ENCODE data around the gene ABI2. TPM values are rescaled to one million over a fixed set of nuclear protein-coding genes. Genes with fewer than 3 reads are reported as not detected.
"Not testable (repeated sequence)": the region's sequence is repeated elsewhere in the genome, so short reads cannot be mapped to it uniquely, and the experiment has no call there.

Gene ABI2
- 24.5 and 27.0 TPM in 2 replicates for total RNA-seq

- intact Hi-C loops (cut with micrococcal nuclease), result loop anchor here (1.0 to 5.0 kb wide), 2 partner anchors 89 to 316 kb away; partner anchors contain the start of genes CYP20A1 and NBEAL1
Observed at GRCh38 chr2:203327901-203328759, at the start of gene ABI2. TSS of gene ABI2 (plus strand) at chr2:203328394. CDS start at chr2:203328515, 121 bp downstream.

DNA sequence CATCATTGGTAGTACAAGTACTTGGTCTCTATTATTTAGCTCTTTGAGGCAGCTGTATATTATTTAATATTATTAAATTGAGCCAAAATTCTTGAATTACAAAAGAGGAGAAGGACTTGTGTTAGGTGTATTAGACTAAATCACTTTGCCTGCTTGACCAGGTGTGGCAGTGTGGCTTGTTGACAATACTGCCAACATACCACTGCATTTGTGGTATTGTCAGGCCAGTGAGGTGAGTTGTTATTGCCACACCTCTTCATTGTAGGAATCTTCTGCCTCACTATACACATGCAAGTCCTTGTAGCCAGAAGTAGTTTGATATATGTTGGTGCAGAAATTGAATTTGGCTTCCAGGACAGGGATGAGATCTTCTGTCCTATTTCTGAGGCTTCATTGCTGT is 48.9 kb upstream of the ABI2 start:
- intact Hi-C loops (cut with micrococcal nuclease), result no loop called here

DNA sequence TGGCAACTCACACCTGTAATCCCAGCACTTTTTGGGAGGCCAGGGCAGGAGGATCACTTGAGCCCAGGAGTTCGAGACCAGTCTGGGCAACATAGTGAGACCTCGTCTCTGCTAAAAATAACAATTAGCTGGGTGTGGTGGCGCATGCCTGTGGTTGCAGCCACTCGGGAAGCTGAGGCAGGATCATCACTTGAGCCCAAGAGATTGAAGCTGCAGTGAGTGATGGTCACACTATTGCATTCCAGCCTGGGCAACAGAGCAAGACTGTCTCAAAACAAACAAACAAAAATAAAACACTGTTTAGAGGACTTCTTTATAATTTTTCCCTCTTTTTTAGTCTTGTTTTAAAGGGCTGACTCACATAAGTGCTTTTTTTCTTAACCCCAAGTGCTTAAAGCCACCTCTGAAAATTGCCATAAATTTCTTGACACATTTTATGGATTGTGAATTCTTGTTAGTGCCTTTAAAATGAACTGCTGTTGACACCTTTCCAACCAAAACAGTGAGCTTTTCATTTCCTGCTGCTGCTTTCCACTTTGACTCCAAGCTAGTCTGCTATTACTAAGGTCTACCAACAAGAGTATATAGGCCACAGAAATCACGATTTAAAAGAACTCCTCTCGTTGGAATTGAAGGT is 47.6 kb upstream of the ABI2 start:
- intact Hi-C loops (cut with micrococcal nuclease), result no loop called here

- intact Hi-C loops (cut with micrococcal nuclease), result no loop called here
Observed at GRCh38 chr2:203282101-203282500, 46.1 kb upstream of the ABI2 start.

- intact Hi-C loops (cut with micrococcal nuclease), result no loop called here
Observed at GRCh38 chr2:203286532-203286931, 41.7 kb upstream of the ABI2 start.

DNA sequence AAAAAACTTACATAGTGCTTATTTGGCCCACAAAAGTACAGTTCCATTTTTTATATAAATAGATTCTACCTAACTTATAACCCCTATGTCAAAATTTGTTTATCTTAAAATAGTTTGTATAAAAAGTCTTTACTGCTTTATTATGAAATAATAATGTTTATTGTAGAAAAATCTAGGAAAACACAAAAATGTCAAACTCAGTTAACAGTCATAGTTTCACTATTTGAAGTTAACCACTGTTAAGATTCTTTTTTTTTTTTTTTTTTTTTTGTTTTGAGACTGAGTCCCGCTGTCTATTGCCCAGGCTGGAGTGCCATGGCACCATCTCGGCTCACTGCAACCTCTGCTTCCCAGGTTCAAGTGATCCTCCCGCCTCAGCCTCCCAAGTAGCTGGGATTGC is 26.5 kb upstream of the ABI2 start:
- intact Hi-C loops (cut with micrococcal nuclease), result no loop called here

- intact Hi-C loops (cut with micrococcal nuclease), result not testable (repeated sequence)
Observed at GRCh38 chr2:203302586-203302985, 25.6 kb upstream of the ABI2 start.

DNA sequence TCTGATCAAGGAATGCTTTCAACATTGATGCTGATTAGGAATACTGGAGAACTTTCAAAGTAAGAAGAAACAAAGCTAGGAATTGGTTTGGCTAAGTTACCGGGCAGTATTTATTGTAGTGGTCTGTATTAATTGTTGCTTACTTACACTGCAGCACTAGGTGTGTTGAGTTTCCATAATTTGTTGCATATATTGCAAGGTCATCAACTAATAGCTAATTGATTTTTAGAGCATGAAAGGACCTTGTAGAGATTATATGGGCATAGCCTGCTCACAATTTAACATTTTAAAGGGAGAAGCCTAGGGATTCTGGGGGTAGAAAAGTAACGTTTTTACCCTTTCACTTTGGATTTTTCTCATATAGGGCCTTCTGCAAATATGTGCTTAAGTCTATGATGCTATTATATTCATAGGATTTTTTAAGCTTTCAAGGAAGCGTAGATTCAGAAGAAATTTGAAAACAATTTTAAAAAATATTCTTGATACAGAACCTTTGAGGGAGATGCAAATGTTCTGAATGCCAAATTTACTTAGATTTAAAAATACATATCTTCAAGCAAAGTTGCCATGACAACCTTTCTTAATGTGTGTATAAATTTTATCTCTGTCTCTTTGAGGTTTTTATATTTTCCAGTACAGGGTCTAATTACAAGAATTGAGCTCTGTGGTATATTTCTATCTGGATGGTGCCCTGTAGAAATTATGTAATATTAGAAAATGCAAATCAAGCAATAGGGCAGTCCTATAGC is 17.3 kb upstream of the ABI2 start:
- intact Hi-C loops (cut with micrococcal nuclease), result no loop called here

GRCh38 chr2:203326356-203326755 is 1.8 kb upstream of the ABI2 start:
- intact Hi-C loops (cut with micrococcal nuclease), result loop anchor here (5.0 kb wide), 1 partner anchor 314 kb away; the partner anchor contains the start of gene NBEAL1

GRCh38 chr2:203327582-203327900 is 653 bp upstream of the ABI2 start:
- intact Hi-C loops (cut with micrococcal nuclease), result loop anchor here (5.0 kb wide), 1 partner anchor 315 kb away; the partner anchor contains the start of gene NBEAL1

GRCh38 chr2:203328760-203329540 is 756 bp downstream of the ABI2 start:
- intact Hi-C loops (cut with micrococcal nuclease), result loop anchor here (1.0 to 5.0 kb wide), 2 partner anchors 90 to 317 kb away; partner anchors contain the start of genes CYP20A1 and NBEAL1

DNA sequence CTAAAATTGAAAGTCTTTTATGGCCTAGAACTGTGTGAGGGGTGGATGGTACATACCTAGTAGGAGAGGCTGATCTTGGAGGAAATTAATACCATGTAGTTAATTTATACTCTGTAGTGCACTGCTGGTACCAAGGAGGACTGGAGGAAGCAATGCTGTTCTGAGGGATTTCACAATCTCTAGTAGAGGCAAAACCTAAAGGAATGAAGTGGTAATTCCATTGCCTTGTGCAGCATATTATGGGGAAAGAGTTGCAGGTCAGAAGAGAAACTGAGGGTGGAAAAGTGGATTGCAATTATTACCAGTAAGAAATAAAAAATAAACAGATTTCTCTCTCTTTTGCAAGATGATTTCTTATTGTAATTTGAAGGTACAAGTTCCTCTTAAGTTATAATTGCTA is 2.2 kb downstream of the ABI2 start:
- intact Hi-C loops (cut with micrococcal nuclease), result no loop called here

DNA sequence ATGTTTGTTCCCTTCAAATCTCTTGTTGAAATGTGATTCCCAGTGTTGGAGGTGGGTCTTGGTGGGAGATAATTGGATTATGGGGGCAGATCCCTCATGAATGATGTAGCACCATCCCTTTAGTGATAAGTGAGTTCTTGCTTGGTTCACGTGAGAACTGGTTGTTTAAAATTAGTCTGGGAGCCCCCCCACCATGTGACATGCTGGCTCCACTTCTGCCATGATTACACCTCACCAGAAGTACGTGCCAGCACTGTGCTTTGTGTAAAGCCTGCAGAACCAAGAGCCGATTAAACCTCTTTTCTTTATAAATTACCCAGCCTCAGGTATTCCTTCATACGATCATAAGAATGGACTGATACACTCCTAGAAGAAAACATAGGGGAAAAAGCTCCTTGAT is 10.1 kb downstream of the ABI2 start:
- intact Hi-C loops (cut with micrococcal nuclease), result no loop called here

GRCh38 chr2:203340791-203341487 is 12.7 kb downstream of the ABI2 start:
- intact Hi-C loops (cut with micrococcal nuclease), result no loop called here

GRCh38 chr2:203341741-203342310 is 13.6 kb downstream of the ABI2 start:
- intact Hi-C loops (cut with micrococcal nuclease), result no loop called here

- intact Hi-C loops (cut with micrococcal nuclease), result not testable (repeated sequence)
Observed at GRCh38 chr2:203342374-203342773, 14.2 kb downstream of the ABI2 start.

GRCh38 chr2:203344667-203345066 is 16.5 kb downstream of the ABI2 start:
- intact Hi-C loops (cut with micrococcal nuclease), result no loop called here

- intact Hi-C loops (cut with micrococcal nuclease), result no loop called here
Observed at GRCh38 chr2:203346612-203347011, 18.4 kb downstream of the ABI2 start.

- intact Hi-C loops (cut with micrococcal nuclease), result no loop called here
Observed at GRCh38 chr2:203347375-203347774, 19.2 kb downstream of the ABI2 start.

Data from T-helper 2 cell treated with Interferon-gamma antibody and Interleukin-4, amounts not matched to agents 100 ng/mL and 5 ng/mL, for 36 hours (primary cell).